H9 (cell line): ENCODE measurements around the gene CAPN12. TPM values are rescaled to one million over a fixed set of nuclear protein-coding genes. Genes with fewer than 3 reads are reported as not detected.

Experiments used
- DNase-seq: peaks from one replicate; pipeline ENCODE4 v3.0.0-alpha.2; 2017
- H2AFZ ChIP-seq: one replicate; pipeline ENCODE4 v1.6.1; 2013; ENCODE audit warnings: mild to moderate bottlenecking, low read length, control low read depth, moderate library complexity
- H2AK5ac ChIP-seq: 2 replicates; pipeline ENCODE4 v1.6.1; 2013; ENCODE audit warnings: low read length, control low read depth, mixed read lengths; ENCODE audit not compliant: insufficient read length
- H2BK120ac ChIP-seq: one replicate; pipeline ENCODE4 v1.6.1; 2013; ENCODE audit warnings: low read depth, mild to moderate bottlenecking, low read length, control low read depth, inconsistent platforms; ENCODE audit not compliant: poor library complexity, severe bottlenecking
- H2BK12ac ChIP-seq: 2 replicates; pipeline ENCODE4 v1.6.1; 2013; ENCODE audit warnings: low read length, control low read depth, mixed read lengths, low read depth; ENCODE audit not compliant: insufficient read length
- H2BK15ac ChIP-seq: 2 replicates; pipeline ENCODE4 v1.6.1; 2013; ENCODE audit warnings: low read depth, low read length, control low read depth
- H2BK20ac ChIP-seq: one replicate; pipeline ENCODE4 v1.6.1; 2013; ENCODE audit warnings: low read depth, mild to moderate bottlenecking, low read length, control low read depth, inconsistent platforms; ENCODE audit not compliant: poor library complexity, severe bottlenecking
- H2BK5ac ChIP-seq: 2 replicates; pipeline ENCODE4 v1.6.1; 2013; ENCODE audit warnings: low read length, control low read depth, mixed read lengths; ENCODE audit not compliant: insufficient read length
- H3K14ac ChIP-seq: 2 replicates; pipeline ENCODE4 v1.6.1; 2013; ENCODE audit warnings: low read length, control low read depth; ENCODE audit not compliant: insufficient read depth
- H3K18ac ChIP-seq: 2 replicates; pipeline ENCODE4 v1.6.1; 2013; ENCODE audit warnings: low read depth, mild to moderate bottlenecking, mixed read lengths, low read length, control low read depth; ENCODE audit not compliant: insufficient read length
- H3K23ac ChIP-seq: 2 replicates; pipeline ENCODE4 v1.6.1; 2013; ENCODE audit warnings: low read length, control low read depth, mixed read lengths, low read depth; ENCODE audit not compliant: insufficient read length
- H3K23me2 ChIP-seq: 2 replicates; pipeline ENCODE4 v1.6.1; 2013; ENCODE audit warnings: low read depth, mild to moderate bottlenecking, mixed read lengths, low read length, control low read depth; ENCODE audit not compliant: insufficient read length, poor library complexity, severe bottlenecking
- H3K27ac ChIP-seq: 2 replicates; pipeline ENCODE4 v1.5.1; 2013; ENCODE audit warnings: low read length, control low read depth, mixed read lengths, low read depth; ENCODE audit not compliant: insufficient read length
- H3K27me3 ChIP-seq: 2 replicates; pipeline ENCODE4 v1.6.1; 2013; ENCODE audit warnings: low read length, control low read depth, inconsistent platforms; ENCODE audit not compliant: insufficient read depth
- H3K4ac ChIP-seq: 2 replicates; pipeline ENCODE4 v1.6.1; 2013; ENCODE audit warnings: low read depth, mild to moderate bottlenecking, control low read depth, inconsistent platforms, low read length, moderate library complexity
- H3K4me1 ChIP-seq: 2 replicates; pipeline ENCODE4 v1.6.1; 2013; ENCODE audit warnings: low read length, control low read depth, inconsistent platforms; ENCODE audit not compliant: insufficient read depth
- H3K4me2 ChIP-seq: 2 replicates; pipeline ENCODE4 v1.6.1; 2013; ENCODE audit warnings: low read length, control low read depth, mixed read lengths; ENCODE audit not compliant: insufficient read length, insufficient read depth
- H3K56ac ChIP-seq: 2 replicates; pipeline ENCODE4 v1.6.1; 2013; ENCODE audit warnings: low read depth, mild to moderate bottlenecking, mixed read lengths, low read length, control low read depth; ENCODE audit not compliant: insufficient read length
- H3K79me1 ChIP-seq: 2 replicates; pipeline ENCODE4 v1.6.1; 2013; ENCODE audit warnings: low read depth, mild to moderate bottlenecking, moderate library complexity, low read length, control low read depth, inconsistent platforms; ENCODE audit not compliant: insufficient read depth, poor library complexity, severe bottlenecking
- H3K79me2 ChIP-seq: 2 replicates; pipeline ENCODE4 v1.6.1; 2013; ENCODE audit warnings: low read length, control low read depth, inconsistent platforms; ENCODE audit not compliant: insufficient read depth
- H3K9ac ChIP-seq: 2 replicates; pipeline ENCODE4 v1.6.1; 2013; ENCODE audit warnings: low read length, control low read depth, mixed read lengths; ENCODE audit not compliant: insufficient read length; ENCODE audit errors: extremely low read depth
- H3K9me3 ChIP-seq: one replicate; pipeline ENCODE4 v1.6.1; 2013; ENCODE audit warnings: low read depth, low read length, inconsistent platforms; ENCODE audit not compliant: control insufficient read depth
- H3T11ph ChIP-seq: one replicate; pipeline ENCODE4 v1.6.1; 2013; ENCODE audit warnings: mild to moderate bottlenecking, low read length, control low read depth, inconsistent platforms
- H4K20me1 ChIP-seq: one replicate; pipeline ENCODE4 v1.6.1; 2013; ENCODE audit not compliant: control insufficient read depth, insufficient read length, insufficient read depth
- H4K5ac ChIP-seq: 2 replicates; pipeline ENCODE4 v1.6.1; 2013; ENCODE audit warnings: low read depth, mild to moderate bottlenecking, mixed read lengths, low read length, control low read depth; ENCODE audit not compliant: insufficient read length
- H4K8ac ChIP-seq: replicated peaks from 2 replicates; pipeline ENCODE4 v1.6.1; 2013; ENCODE audit warnings: low read length, control low read depth, mixed read lengths, low read depth; ENCODE audit not compliant: insufficient read length
- H4K91ac ChIP-seq: 2 replicates; pipeline ENCODE4 v1.6.1; 2013; ENCODE audit warnings: low read depth, mild to moderate bottlenecking, moderate library complexity, mixed read lengths, low read length, control low read depth; ENCODE audit not compliant: insufficient read length
- H3K27ac Mint-ChIP-seq, 3 experiments: 2 replicates in 2 of 3; 3 replicates in 1 of 3; pipeline ENCODE4 v1.8.0; 2020 to 2021; ENCODE audit warnings: mixed read lengths in 3 of 3, mild to moderate bottlenecking in 1 of 3, moderate library complexity in 1 of 3
- H3K27me3 Mint-ChIP-seq: 2 replicates; pipeline ENCODE4 v1.8.0; 2021; ENCODE audit warnings: low read depth, mild to moderate bottlenecking, moderate library complexity, mixed read lengths
- H3K36me3 Mint-ChIP-seq, 3 experiments: 2 replicates in 2 of 3; 3 replicates in 1 of 3; pipeline ENCODE4 v1.8.0; 2020 to 2021; ENCODE audit warnings: low read depth in 3 of 3, mixed read lengths in 3 of 3; ENCODE audit not compliant: insufficient read depth in 1 of 3
- H3K4me1 Mint-ChIP-seq, 2 experiments: 2 replicates each; pipeline ENCODE4 v1.8.0; 2020; ENCODE audit warnings: mixed read lengths in 2 of 2
- H3K4me3 Mint-ChIP-seq, 2 experiments: 2 replicates in 1 of 2; 3 replicates in 1 of 2; pipeline ENCODE4 v1.8.0; 2020 to 2021; ENCODE audit warnings: mild to moderate bottlenecking in 2 of 2, mixed read lengths in 2 of 2, moderate library complexity in 1 of 2
- H3K9me3 Mint-ChIP-seq, 2 experiments: 2 replicates in 1 of 2; 3 replicates in 1 of 2; pipeline ENCODE4 v1.8.0; 2020; ENCODE audit warnings: mild to moderate bottlenecking in 2 of 2, mixed read lengths in 2 of 2, moderate library complexity in 1 of 2
- CTCF ChIP-seq: fragments of 200-600 bp; sonication (generic); conservative IDR thresholded peaks from 3 replicates; pipeline ENCODE4 v1.8.0; 2021; ENCODE audit warnings: antibody characterized with exemption, mild to moderate bottlenecking
- WGBS: extraction: QIAGEN DNeasy Blood & Tissue Kit; methylation state at CpG from one replicate; pipeline ENCODE4 v1.1.7; 2013; ENCODE audit warnings: missing lambda C conversion rate, low lambda C conversion rate, mixed read lengths; ENCODE audit not compliant: insufficient read length; ENCODE audit errors: extremely low coverage; 5-methylcytosine and 5-hydroxymethylcytosine counted together
- total RNA-seq: library from RNA; stranded (reverse); gene quantifications from 2 replicates; pipeline ENCODE4 v1.2.1, GENCODE V29; 2021

CAPN12 gene
- total RNA-seq, 1 experiment from 2014 or later = 10.5 TPM

GRCh38 chr19:38733241-38733492, 11.1 kb downstream of the CAPN12 start:
- H2BK15ac ChIP-seq = no peak overlapping the region
- peaks cover 8% of the 10 kb centered on the region for H3K23me2 ChIP-seq
- H3T11ph ChIP-seq = no peak overlapping the region
- DNase-seq = no peak
- no peaks in the 10 kb centered on the region for H3K79me2 ChIP-seq
- no peak overlapping the region for H2BK5ac ChIP-seq
- no peaks in the 10 kb centered on the region; a peak in 1 of 5 replicates for H3K9me3 Mint-ChIP-seq
- no peak overlapping the region for H2AFZ ChIP-seq
- no peak overlapping the region for H3K4ac ChIP-seq
- H4K8ac ChIP-seq = no peak overlapping the region
- H3K27ac Mint-ChIP-seq = no peak overlapping the region
- no peaks in the 10 kb centered on the region for H3K79me1 ChIP-seq
- no peak overlapping the region for H4K91ac ChIP-seq
- no peak overlapping the region for H3K14ac ChIP-seq
- peaks cover 6 to 15% of the 10 kb centered on the region in 2 experiments for H3K4me1 Mint-ChIP-seq
- peaks cover 12% of the 10 kb centered on the region for H3K27me3 Mint-ChIP-seq
- no peak overlapping the region for H3K4me3 Mint-ChIP-seq
- H3K23ac ChIP-seq = no peak overlapping the region
- no peak overlapping the region for H2AK5ac ChIP-seq
- no peak overlapping the region for H2BK12ac ChIP-seq
- TF ChIP-seq CTCF = no peak
- no peak overlapping the region for H3K4me2 ChIP-seq
- H4K20me1 ChIP-seq = no peaks in the 10 kb centered on the region
- H3K27ac ChIP-seq = no peak overlapping the region
- no peak overlapping the region for H2BK120ac ChIP-seq
- no peaks in the 10 kb centered on the region; the same call in 1 of the 2 replicates for H3K27me3 ChIP-seq
- WGBS = no CpG with 5 or more reads among the region's 1 CpG
- no peak overlapping the region for H3K56ac ChIP-seq
- peaks cover 13 to 36% (median 36%) of the 10 kb centered on the region in 3 experiments for H3K36me3 Mint-ChIP-seq
- H4K5ac ChIP-seq = no peak overlapping the region
- H2BK20ac ChIP-seq = no peak overlapping the region
- no peak overlapping the region for H3K18ac ChIP-seq
- no peaks in the 10 kb centered on the region; the same call in 1 of the 2 replicates for H3K4me1 ChIP-seq
- no peak overlapping the region for H3K9ac ChIP-seq
- no peaks in the 10 kb centered on the region for H3K9me3 ChIP-seq
